ENCODE measurements around the gene FAM20C.

FAM20C gene

DNA sequence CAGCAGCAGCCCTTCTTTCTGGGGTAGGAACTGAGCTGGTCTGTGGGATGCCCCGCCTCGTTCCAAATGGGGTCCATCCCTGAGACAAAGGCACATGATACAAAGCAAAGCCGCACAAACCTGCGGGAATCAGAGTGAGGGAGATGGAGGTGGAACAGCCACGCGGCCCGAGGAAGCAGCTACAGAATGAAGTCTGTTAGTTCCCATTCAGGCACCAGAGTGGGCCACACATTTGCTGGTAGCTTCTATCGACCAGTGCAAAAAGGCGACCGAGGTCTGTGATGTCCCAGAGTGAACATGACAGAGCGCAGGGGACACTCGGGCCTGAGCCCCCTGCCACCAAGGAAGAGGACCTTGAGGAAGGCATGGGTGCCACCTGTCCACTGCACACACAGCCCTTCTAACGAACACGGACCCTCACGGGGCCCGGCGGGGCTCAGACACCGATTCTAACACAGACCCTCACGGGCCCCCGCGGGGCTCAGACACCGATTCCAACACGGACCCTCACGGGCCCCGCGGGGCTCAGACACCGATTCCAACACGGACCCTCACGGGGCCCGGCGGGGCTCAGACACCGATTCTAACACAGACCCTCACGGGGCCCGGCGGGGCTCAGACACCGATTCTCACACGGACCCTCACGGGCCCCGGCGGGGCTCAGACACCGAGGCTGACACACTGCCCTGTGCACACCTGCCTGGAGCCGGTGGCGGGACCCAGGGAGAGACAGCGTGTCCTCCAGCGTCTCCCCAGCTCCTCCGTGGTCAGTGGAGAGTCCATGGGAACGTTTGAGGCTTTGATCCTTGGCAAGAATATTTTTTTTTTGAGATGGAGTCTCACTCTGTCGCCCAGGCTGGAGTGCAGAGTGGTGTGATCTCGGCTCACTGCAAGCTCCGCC lies 32.8 kb upstream of the FAM20C start:
- no peak for DNase-seq

DNA sequence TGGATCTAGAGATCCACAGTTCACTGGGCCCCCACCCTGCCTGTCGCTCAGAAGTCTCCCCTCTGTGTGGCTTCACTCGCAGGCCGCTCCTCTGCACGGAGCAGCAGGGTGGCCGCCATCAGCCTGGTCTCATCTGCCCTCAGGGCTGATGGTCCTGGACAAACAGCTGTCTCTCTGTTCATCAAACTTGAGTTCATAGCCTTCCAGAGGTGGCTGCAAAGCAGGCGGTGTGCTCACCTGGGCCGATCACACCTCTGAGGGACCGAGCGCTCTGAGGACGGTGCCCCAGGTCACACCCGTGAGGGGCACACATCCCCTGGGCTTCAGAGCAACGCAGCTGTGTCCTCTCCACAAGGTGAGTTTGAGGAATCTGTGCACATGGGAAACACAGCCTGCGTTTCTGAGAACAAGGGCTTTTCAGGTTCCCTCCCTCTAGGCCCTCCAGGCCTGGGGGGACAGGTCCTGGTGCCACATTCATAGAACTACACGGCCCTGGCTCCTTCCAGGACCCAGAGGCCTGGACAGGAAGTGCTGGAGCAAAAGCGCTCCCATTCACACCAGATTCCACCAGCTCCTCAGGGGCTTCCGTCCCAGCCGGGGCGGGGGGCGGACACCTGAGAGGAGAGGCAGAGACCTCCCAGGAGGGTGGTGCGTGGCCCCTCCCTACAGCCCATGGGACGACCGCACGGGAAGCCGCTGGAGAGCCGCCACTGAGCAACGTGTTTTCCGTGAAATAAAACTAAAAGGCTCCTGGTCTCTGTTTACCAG lies 31.2 kb upstream of the FAM20C start:
- no peak for DNase-seq

DNA sequence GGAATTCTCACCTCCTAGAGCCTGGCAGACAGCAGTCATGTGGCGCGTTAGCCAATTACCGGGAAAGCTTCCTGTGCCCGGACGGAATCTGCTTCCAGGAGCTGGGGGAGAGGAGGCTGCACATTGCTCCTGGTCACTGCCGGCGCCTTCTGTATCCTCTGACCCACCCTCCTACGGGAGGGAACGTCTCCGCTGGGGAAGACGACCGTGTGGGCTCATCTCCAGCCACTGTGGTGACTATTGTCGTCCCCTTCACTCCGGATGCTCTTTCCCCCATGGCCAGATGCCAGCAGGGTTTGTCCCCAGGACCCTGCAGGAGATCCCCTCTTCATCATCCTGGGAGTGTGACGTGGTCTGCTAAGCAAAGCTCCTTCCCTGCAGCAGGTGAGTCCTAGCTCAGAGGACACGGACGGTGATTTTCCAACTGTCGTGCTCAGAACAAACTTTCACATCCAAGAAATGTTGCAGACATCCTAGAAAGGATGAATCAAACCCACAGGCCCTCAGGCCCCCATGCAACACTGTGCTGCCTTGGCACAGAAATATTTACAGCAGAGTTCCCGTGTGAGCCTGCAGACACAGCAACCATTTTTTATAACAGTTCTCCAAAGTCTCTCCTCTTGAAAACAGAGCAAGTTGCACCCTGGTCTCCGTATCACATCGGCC lies 29.6 kb upstream of the FAM20C start:
- no peak for DNase-seq

DNA sequence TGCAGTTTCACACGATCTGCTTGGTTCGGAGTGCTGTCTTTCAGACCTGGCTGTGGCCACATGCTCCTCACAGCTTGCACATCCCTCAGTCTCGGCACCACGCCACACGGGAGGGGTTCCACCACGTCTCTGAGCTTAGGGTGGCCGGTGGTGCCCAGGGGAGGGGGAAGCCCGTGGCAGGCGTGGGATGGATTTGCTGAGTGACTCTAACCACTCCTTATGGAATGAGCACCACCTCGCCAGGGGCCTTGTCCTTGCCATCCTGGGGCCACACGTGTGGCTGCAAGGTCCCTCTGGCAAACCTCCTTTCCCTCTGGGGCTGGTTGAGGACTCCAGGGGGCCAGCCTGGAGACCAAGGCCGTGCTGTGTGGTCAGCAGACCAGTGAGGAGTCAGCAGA lies 29.1 kb upstream of the FAM20C start:
- no peak for DNase-seq

DNA sequence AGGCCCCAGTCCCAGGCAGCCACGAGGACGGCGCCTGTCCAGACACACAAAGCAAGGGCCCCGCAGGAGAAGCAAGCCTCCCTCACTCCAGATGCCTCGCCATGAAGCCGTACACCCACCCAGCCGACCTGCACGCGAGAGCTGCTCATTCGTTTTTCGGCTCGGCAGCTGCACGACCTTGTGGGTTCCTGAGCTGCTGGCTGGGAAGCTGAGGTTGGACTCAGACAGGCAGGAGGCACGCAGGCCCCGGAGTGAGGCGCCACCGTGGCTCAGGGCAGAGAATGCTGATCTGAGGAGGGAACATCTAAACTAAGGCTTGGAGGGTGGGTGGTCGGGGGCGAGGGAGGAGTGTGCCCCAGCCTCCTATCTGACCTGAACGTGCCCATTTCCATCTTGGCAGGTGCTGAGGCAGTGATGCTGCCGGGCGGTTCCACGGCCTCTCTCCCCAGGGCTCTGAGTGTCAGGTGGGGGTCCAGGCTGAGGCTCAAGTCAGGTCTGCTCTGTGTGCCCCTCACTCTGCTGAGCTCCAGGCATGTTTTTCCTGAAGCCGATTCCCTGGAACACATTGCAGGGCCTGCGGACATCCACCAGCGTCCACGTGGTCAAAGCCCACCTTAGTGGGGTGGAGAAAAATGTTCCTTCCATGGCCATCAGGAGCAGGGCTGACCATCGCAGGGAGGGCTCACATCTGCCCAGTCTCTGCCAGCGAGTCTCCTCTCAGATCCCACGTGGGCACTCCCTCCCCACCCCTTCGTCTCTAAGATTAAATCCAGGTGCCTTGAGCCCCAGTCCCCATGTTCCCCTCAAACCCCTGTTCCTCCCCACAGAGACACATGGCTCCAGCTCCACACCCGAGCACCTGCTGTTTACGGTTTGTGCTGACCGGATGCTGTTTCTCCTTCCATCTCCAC lies 28.1 kb upstream of the FAM20C start:
- DNase-seq: no peak

DNA sequence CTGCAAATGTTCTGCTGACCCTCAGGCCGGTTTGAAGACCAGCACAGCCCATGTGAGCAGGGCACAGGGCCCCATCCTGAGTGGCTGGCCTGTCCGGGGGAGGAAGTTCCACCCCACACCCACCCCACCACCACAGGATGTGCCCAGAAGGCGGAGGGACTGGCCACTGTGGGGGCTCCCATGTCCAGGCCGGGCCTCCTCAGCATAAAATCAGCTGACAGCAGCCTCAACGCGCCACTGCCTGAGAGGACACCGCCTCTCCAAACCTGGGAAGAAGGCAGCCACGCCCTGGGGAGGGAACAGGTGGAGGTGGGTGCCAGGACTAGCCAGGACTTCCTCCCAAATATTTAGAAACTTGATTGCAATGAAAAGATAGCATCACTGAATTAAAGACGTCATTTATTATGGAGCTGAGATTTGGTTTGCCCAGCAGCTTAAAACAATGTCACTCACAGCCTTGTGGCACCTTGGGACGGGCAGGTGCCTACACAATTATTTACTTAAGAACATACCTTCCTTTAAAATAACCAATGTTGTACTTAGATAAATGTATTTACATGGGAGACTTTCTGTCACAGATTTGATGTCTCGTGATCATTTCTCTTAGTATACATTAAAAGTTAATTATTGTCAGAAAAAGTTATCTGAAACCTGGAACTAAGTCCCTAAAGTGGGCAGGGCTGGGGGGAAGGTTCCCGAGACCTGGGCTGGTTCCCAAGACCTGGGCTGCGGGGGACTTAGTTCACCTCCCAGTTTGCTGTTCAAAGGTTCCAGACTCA lies 27.3 kb upstream of the FAM20C start:
- no peak for DNase-seq

DNA sequence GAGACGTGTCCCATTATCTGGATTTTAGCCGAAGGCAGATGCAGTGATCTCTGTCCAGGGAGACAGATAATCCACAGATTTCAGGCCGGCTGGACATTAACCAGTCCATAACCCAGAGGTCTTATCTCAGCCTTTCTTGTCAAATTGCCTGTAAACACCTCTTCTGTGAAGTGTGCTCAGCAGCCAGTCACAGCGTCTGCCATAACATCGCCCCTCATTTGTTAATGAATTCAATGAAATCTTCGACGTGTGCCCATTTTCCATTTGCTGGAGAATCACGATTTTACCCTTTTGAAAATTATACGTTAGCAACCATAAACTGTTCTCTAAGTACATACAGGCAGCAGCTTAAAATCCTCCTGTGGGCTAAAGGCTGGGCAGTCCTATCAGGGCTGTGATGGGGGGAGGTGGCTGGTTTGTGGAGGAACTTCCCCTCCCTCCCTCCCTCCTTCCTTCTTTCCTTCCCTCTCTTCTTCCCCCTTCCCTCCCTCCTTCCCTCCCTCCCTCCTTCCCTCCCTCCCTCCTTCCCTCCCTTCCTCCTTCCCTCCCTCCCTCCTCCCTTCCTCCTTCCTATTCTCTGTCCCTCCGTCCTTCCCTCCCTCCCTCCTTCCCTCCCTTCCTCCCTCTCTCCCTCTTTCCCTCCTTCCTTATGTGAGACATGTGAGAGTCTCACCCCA lies 26.6 kb upstream of the FAM20C start:
- DNase-seq: no peak

DNA sequence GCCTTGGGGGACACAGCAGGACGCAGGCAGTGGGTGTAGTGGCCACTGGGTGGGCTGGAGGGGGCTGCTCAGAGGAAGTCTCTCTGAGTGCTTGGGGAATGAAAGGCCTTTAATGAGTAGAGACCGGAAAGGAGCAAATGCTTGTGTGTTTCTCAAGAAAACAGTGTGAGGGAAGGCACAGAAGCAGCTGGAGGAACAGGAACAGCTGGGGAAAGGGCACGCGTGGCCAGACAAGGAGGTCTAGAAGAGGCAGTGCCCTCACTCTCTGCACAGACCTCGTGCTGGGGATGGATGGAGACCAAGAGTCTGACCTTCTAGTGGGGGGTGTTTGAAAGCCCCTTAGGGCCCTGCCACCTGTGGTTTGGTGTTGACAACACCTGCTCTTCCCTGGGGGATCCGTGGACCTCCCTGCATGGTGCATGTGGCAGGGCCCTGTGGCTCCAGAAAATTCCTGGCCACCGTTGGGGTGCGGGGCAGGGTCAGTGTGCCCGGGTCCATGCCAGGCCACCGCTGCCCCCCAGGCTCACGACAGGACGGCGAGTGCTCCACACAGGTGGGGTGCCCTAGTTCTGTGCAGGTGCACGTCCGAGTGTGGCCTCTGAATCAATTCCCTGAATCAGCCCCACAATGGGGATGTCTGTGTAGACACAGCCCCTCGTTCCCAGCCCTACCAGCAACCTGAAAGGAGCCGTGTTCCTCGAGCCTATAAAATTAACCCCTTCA lies 25.9 kb upstream of the FAM20C start:
- DNase-seq: no peak

DNA sequence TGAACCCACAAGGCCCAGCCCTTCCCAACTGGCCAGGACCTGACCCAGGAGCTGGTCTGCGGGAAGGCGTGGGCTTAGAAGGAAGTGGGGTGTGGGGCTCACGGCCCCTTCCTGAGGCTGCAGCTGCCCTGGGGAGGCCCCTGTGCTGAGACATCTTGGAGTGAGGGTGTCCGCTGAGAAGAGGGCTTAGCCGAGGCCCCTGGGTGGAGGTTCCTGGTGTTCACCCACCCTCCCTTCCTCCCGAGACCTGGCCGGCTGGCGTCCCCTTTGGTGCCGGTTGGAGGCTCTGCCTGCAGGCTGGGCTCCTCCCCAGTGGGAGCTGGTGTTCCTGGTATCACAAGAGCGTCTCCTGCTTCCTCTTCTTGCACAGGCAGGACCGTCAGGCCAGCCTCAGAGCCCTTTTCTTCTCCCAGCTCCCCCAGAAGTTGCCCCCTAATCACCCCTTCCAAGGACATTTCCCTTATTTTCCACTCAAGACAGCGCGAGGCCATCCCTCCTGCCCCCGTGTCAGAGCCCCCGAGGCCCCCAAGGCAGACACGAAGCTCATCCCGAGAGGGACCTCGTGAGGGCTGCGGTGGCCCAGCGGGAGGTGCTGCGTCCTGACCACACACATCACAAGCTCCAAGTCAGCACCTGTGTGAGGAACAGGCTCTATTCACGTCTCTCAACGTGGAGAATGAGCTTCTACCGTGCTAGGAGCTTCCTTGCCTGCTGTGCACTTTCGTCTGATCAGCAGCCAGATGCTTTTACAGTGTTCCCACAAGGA lies 25.1 kb upstream of the FAM20C start:
- DNase-seq: no peak

DNA sequence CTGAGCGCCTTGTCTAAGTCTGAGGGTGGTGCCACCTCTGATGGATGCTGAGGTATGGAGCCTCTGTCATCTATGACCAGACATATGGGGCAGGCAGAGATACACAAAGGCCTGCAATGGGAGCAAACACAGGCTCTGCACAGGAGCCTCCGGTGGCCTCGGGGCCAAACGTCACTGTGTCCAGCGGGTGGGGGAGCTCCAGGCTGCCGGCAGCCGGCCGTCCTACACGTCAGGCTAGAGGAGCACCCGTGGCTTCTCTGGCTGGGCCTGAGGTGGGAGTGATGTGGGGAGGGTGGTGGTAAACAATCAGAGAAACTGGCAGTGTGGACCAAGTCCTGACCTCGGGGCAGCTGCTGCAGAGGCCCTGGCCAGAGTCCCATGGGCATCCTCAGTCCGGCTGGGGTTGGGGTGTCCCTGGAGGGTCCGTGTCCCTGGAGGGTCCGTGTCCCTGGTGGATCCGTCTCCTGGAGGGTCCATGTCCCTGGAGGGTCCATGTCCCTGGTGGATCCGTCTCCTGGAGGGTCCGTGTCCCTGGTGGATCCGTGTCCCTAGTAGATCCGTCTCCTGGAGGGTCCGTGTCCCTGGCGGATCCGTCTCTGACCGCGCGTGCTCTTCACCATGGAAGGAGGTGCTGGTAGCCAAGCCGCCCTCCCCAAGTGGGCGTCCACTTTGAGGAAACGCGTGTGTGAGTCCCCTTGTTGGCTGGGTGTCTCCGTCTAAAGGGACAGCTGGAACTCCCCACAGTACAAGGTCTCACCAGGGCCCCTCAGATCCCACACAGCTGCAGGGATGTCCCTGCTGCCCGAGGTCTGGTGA lies 24.2 kb upstream of the FAM20C start:
- DNase-seq: no peak

DNA sequence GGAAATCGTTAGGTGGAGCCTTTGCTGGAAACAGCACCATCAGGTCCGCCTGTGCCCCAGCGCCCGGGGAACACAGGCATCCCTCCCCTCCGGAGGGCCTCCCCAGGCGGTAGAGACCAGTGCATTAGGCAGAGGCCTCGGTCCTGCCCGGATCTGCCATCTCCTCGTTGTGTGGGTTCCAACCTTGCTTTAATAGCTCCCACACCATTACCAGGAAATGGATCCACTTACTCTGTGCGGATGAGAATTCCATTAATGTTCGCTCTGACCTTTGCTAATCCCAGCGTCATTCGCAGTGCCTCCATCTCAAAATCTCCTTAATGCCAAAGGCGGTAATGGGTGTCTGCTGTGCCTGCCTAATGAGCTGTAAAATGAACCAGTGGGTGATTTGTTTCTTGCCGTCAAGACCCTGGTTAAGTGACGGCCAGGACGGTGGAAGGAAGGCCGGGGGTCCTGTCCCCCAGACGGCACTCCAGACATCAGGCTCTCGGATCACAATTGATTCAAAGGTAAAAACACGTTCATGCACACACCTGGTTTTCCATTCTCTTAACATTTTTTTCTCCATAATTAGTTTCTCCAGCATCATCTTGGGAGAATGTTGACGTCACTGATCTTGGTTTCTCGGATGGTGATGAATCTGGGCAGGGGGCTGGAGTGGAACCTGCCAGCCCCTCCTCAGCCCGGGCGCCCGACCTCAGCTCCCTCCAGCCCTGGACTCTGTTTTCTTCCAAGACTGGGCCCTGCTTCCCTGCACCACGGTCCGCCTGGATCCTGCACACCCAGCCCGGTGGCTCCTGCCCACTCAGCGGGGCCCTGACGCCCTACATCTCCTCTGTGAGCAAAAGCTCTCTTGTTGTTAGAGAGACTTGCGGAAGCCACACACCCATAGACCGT lies 22.8 kb upstream of the FAM20C start:
- DNase-seq: no peak

DNA sequence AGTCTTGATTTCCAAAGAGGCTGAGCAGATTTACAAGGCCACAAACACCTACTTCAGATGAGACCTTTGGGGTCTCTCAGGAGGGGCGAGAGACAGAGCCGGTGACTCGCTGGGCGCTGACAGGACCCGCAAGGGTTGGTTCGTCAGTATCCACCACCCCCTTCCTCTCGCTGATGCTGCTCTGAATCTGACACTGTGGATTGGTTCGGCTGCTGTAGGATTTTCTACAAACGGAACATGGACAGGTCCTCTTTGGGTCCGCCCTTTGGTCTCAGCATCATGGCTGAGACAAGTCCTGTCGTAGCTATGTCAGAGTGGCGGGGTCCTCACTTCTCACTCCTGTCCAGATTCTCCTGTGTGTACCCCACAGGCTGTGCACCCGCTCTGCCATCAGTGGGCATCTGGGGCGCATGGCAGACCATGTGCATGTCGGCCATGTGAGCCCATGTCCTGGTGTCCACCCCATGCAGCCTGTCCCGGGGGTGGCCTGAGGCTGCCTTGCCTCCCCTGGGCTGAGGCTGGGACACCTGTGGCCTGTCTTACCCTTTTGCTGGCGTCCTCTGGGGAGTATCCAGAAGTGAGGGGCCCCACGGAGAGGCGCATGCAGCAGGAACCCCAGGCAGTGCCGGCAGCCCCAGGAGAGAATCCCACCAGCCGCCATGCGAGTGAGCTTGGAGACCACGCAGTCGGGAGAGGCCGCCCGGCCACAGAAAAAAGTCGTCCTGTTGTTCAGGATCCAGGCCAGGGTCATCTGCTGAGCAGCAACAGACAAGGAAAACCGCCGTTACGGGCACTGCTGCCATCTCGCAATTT lies 21.6 kb upstream of the FAM20C start:
- no peak for DNase-seq

DNA sequence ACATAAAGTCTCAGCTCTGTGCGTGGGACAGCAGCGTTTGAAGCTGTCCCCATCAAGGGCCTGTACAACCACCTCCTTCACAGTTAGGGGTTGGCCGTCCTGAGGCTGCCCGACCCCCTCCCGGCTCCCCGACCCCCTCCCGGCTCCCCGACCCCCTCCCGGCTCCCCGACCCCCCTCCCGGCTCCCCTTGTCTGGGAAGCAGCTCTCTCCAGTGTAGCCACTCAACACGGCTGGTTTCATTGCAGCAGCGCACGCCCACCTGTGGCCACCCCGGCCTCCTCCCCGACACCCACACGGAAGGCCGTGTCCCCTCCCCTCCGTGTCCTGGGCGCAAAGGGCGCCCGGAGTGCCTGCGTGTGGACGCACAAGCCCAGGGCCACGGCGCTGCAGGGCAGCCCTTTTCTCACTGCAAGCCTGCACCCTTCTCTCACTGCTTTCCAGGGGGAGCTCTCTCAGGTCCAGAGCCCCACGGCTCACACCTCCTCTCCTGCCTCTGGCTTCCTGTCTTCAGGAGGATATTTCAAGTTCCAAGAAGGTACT lies 20.9 kb upstream of the FAM20C start:
- DNase-seq: no peak

DNA sequence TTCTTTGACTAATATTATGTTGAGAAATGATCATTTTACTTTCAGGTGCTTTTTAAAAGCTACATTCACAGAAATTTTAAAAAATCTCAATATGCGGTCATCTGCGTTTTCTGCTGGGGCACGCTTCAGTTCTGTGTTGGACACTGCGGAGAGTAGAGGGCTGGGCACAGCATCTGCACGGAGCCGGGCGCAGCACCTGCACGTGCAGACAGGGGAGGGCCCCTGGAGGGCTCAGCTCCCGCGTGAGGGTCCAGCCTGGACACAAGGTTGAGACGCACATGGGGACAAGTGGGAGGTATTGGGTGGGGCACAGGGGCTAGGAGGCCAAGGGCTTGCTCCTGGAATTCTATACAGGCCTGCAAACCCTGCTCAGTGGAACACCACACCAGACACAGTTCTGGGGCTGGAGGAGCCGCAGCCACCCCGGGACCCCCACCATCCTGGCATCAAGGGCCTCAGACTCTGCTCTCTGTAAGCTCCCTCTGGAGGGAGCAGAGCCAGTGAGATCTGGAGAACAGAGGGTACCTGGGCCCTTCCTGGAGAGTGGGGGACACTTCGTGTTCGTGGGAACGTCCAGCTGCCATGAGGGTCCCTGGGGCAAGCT lies 20.4 kb upstream of the FAM20C start:
- no peak for DNase-seq

DNA sequence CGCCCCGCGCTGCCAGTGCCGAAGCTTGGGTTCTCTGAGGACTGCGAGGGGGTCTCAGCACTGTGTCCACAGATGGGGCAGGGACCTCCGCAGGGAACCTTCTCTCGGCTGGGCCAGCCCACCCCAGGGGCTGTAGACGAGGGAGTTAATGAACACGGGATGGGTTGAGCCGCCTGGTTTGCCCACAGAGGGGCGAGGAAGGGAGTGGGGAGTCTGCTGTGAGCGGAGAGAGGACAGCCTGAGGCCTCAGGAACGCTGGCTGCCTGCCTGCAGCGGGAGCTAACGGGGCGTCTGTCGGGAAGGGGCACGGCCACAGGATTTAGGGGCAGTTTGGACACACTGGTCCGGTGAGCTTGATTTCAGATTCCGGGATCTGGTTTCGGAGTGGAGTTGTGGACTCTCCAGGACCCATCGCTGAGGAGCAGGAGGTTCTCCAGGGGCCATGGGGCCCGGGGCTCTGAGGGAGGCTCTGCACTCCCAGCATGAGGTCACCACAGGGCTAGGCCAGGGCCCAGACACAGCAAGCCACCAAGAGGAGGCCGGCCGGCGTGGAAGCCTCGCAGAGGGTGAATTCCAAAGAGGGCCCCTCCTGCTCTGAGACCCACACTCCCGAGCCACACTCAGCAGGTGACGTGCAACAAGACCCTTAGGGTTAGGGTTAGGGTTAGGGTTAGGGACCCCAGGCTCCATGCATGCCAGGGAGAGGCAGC lies 19.0 kb upstream of the FAM20C start:
- DNase-seq: no peak

All from stimulated activated CD4-positive, alpha-beta T cell treated with anti-CD3 and anti-CD28 coated beads, Interleukin-4, amount 100 ng/mL, for 24 hours (primary cell).